GM10266 (cell line): ENCODE data around the gene SNCG.
"Not testable (repeated sequence)": the region's sequence is repeated elsewhere in the genome, so short reads cannot be mapped to it uniquely, and the experiment has no call there.

Experiments used
- DNase-seq: peaks from one replicate; pipeline ENCODE4 v3.0.0; 2012; ENCODE audit errors: extremely low spot score
- CTCF ChIP-seq: IDR thresholded peaks from 2 replicates; pipeline ENCODE4 v1.5.1; 2012; ENCODE audit warnings: mild to moderate bottlenecking, low read depth; ENCODE audit not compliant: control insufficient read depth, insufficient read depth; ENCODE audit errors: missing control alignments

Gene SNCG

GRCh38 chr10:86972613-86973380, 14.4 kb downstream of the SNCG start:
- no peak for TF ChIP-seq CTCF
- DNase-seq = no peak

GRCh38 chr10:86974484-86974883, 16.1 kb downstream of the SNCG start:
- no peak for DNase-seq
- TF ChIP-seq CTCF = no peak

- TF ChIP-seq CTCF = no peak
These were observed 18.1 kb downstream of the SNCG start for GRCh38 chr10:86976362-86977056.

GRCh38 chr10:86978457-86978856, 20.1 kb downstream of the SNCG start:
- DNase-seq = not testable (repeated sequence)

More at GRCh38 chr10:86976362-86977056, 18.1 kb downstream of the SNCG start:
- DNase-seq = no peak

GRCh38 chr10:86979296-86979818, 21.0 kb downstream of the SNCG start:
- no peak for DNase-seq
- no peak for TF ChIP-seq CTCF

GRCh38 chr10:86979977-86980448, 21.6 kb downstream of the SNCG start:
- DNase-seq = no peak
- TF ChIP-seq CTCF = no peak

- not testable (repeated sequence) for DNase-seq
These were observed 22.6 kb downstream of the SNCG start for GRCh38 chr10:86981020-86981419.

- no peak for TF ChIP-seq CTCF
- DNase-seq = no peak
These were observed 23.3 kb downstream of the SNCG start for GRCh38 chr10:86981716-86982115.

GRCh38 chr10:86984498-86984897, 26.1 kb downstream of the SNCG start:
- DNase-seq = not testable (repeated sequence)
